GM12872 (cell line): ENCODE data around the gene IRF4.

Experiments
- TF ChIP-seq, protein P1 (sequence below): IDR thresholded peaks from 3 replicates; pipeline ENCODE4 v1.5.1; 2011; ENCODE audit warnings: low read depth, mild to moderate bottlenecking, low read length, moderate library complexity; ENCODE audit not compliant: insufficient read depth

The IRF4 gene

DNA sequence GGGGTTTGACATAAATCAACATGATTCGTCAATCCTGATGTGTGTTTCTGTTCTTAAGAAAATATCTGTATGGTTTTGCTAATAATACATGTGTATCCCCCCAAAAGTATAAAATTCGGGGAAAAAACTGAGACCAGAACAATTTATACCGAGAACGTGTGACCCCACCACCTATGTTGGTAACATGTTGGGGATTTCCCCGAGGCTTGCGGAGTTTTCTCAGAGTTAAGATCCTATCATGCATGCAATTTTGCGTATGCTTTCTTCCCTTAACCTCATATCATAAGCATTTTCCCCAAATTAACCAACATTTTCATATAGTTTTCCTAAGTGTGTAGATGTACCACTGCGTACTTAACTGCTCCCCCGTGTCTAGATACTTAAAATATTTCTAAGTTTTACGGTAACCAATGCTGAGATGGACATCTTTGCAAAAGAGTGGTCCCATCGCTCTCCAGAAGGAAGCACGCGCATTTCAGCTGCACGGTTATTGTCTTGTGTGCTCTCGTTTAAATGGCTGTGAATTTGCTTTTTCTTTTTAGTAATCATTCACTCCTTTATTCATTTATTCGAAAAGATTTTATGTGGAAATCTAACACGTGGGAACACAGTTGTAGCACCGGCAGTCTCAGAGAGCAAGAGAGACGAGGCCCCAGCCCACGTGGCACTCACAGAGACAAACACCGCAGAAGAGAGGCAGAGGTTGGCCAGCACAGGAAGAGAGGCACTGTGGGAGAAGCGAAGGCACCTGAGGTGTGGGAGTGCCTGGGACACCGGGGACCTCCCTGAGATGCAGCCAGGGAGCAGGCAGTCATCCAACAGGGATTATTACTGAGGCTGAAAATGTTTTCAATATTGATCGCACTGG lies 13.2 kb upstream of the IRF4 start:
- TF ChIP-seq, protein P1, sequence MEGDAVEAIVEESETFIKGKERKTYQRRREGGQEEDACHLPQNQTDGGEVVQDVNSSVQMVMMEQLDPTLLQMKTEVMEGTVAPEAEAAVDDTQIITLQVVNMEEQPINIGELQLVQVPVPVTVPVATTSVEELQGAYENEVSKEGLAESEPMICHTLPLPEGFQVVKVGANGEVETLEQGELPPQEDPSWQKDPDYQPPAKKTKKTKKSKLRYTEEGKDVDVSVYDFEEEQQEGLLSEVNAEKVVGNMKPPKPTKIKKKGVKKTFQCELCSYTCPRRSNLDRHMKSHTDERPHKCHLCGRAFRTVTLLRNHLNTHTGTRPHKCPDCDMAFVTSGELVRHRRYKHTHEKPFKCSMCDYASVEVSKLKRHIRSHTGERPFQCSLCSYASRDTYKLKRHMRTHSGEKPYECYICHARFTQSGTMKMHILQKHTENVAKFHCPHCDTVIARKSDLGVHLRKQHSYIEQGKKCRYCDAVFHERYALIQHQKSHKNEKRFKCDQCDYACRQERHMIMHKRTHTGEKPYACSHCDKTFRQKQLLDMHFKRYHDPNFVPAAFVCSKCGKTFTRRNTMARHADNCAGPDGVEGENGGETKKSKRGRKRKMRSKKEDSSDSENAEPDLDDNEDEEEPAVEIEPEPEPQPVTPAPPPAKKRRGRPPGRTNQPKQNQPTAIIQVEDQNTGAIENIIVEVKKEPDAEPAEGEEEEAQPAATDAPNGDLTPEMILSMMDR, result no peak

DNA sequence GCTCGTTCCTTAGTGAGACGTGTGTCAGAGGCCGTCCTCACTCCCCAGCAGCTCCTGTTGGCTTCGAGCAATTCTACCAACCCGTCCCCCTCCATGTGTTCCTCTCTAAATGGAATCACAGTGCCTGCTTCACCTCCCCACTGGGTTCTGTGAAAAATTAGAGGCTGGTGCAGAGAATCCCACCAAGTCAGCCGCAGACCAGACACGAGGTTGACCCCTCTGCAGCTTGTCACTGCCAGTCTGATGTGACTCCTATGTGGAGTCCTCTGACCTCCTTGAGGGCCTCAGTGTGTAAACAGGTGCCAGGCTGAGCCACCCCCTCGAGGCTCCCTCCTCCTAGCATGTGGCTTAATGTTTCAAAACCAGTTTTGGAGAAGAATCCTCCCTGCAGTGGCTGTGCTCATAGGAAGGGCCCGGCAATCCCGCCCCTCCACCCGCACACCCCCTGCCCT lies 12.6 kb upstream of the IRF4 start:
- TF ChIP-seq, protein P1, result no peak

DNA sequence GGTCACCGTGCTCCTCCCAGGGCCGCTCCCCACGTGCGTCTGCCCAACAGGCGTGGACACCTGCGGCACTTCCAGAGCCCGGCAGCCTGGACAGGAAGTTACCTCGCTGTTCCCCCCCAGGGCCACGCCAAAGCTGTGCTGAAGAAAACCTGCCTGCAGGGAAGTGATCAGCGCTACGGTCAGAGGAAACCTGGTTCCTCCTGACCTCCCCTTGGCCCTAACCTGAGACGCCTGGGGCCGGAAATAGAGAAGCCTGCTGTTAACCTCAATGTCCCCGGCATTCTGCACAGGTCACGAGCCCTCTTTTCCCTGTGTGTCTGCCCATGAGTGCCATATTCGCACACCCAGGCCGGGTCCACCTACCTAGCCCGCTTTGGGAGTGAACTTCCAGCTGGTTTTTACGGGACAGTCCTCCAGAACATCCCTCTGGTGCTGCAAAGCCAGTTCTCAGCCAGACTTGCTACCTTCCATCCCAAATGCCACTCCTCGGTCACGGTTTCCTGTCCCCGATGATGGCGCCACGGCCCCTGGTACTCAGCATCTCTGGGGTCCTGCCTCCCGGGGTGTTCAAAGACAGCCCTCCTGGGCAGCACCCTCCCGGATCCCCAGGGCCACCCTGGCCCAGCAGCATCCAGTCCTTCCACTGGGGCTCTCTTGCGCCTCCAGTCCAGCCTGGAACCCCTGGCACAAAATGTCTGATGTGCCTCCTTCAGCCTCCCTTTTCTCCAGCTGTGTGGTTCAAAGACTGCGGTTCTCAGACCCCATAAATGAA lies 12.0 kb upstream of the IRF4 start:
- TF ChIP-seq, protein P1, result no peak

DNA sequence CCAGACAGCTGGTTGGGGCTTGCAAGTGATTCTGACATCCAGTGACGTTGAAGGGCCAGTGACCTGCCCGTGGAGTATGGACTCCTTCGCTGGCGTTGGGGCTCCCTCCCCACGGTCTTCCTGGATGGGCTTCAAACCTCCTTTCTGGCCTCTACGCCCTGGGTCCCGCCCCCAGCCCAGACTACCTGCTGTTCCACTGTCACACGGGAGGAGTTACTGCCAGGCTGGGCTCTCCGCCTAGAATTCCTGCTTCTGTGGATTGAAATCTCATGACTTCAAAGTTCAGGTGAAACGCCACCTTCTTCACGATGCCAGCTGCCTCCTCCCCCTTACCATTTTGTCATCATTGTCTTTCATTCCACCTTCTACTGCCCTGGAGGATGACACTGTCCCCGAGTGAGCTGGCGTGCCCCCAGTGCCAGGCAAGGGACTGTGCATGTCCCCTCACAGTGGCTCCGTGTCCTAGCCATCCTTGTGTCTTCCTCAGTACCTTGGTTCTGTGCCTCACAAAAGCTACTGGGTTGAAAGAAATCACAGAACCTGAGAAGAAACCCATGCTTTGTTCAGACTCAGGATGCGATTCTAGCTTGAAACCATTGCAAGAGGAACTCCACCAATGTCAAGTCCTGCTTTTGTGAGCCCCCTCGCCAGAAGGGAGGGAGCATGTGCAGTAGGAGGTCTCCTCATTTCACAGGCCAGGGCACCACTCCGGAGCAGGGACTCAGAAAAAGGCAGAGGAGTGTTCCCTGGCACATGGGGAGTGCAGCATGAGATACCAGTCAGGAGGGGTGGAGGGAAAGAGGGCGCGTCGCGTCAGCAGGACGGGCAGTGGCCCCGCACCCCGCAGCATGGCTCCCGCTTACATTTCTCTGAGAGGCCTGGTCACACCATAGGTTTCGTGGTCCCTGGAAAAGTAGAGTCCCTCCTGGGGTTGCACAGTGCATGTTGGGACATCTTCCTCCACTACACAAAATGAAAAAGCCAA lies 11.0 kb upstream of the IRF4 start:
- TF ChIP-seq, protein P1, result no peak

DNA sequence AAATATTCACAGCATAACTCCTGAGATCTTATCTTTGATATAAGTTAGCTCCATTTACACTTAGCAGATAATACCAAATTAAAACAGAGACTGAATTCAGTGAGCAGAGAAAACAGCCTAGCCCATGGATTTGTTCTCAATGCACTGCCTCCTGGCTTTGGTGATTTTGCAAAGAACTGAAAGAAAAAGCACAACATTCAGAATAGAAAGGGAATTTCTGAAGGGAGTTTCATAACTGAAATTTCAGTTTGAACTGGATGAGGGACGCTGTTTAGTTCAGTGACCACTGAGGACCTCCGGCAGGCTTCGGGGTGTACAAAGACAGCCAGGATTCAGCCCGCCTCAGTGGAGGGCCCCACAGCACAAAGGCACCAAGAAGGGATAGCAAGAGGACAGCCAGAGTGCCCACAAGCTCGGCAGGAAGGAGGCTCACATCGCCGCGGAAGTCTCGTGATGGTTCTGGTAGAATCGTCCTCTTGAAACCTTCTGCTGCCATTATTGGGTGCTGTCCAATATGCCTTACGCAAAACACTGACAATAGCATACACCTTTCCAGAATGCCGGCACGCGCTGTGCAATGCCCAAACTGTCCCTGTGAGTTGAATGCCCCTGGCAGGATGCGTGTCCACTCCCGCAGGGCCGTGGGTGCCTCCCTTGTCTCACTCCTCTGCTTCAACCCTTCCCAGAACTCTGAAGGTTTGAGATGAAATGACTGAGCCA lies 9.7 kb upstream of the IRF4 start:
- TF ChIP-seq, protein P1, result no peak

DNA sequence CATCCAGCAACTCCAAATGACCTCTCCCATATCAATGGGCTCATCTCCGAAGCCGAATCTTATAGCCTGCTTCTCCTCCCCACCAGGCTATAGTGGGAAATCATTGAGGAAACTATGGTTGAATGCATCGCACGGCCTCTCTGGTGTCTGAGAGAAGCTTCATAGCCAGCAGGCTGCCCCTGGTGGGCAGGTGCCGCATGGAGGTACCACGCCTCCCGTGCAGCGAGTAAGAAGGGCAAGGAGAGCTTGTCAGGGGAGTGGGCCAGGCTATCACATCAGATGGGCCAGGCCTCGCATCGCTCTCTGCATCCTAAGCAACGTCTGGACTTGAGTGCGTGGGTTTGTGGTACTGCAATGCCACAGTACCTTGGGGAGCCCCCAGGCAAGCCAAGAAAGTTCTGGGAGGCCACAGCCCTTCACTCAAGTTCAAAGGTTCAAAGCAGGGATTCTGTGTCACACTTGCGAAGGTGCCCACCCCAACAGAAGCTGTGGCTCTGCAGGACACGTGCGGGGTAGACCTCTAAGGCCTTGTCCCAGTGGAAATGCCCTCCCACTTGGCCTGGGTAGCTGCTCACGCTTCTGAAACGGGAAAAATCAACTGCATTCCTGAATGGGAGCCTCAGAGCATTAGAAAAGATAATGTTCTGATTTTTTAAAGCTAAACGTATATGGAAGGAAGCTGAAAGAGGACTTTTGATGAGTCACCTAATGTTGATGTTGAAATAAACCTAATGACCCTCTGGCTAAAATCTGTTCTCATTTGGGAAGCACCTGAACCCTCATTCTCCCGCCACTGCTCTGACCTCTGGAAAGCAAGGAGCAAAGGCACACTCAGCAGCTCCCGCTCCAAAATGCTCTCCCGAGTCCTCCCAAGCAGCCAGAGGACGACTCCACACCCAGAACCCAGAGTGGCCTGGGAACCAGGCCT lies 8.4 kb upstream of the IRF4 start:
- TF ChIP-seq, protein P1, result no peak
